ENCODE results near the gene SCFD2. TPM values are rescaled to one million over a fixed set of nuclear protein-coding genes. Genes with fewer than 3 reads are reported as not detected.
"Not testable (repeated sequence)": the region's sequence is repeated elsewhere in the genome, so short reads cannot be mapped to it uniquely, and the experiment has no call there.

The SCFD2 gene
- polyA plus RNA-seq, 1 donor: 13.9 TPM

GRCh38 chr4:53013873-53014775, 351.7 kb downstream of the SCFD2 start:
- no peak for DNase-seq

- DNase-seq: no peak
Observed at GRCh38 chr4:53012738-53013137, 353.1 kb downstream of the SCFD2 start.

- no peak for DNase-seq
Observed at GRCh38 chr4:53011259-53011905, 354.5 kb downstream of the SCFD2 start.

- DNase-seq: no peak
Observed at GRCh38 chr4:53010318-53010717, 355.5 kb downstream of the SCFD2 start.

- no peak for DNase-seq
Observed at GRCh38 chr4:53009824-53010223, 356.0 kb downstream of the SCFD2 start.

- no peak for DNase-seq
Observed at GRCh38 chr4:53007024-53007423, 358.8 kb downstream of the SCFD2 start.

DNA sequence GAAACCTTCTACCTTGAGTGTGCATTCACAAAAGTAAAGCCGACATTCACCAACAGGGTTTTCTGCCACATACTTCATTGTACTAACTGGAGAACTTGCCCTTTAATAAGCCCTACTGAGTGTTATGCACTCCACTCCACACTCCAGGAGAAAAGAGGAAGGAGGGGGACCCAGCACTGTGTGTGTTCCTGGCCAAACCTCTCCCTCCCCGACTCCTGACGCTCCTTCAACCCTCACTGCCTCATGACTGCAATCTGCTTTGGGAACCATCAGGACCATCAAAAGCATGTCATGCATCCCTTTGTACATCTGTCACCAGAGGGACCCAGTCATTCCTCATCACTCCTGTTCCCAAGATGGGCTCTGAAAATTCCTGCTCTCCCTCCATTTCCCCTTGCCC, 360.1 kb downstream of the SCFD2 start:
- DNase-seq: no peak

DNA sequence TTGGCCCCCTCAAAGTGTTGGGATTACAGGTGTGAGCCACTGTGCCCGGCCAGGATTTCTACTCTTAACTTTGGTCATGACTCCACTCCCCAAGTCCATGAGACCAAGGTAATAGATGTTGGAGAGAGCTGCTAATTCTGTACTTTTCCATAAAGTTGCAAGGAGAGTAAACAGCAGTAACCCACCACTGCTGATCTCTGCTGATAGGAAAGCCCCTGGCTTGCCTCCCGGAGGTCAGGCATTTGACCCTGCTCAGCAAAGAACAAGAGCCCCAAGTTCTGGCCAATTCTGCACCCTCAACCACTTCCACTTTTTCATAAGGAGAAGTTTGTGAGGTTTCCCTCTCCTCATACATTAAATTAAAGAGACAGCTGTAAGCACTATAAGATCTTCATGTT, 360.7 kb downstream of the SCFD2 start:
- DNase-seq: no peak

GRCh38 chr4:53004497-53005148, 361.2 kb downstream of the SCFD2 start:
- no peak for DNase-seq

DNA sequence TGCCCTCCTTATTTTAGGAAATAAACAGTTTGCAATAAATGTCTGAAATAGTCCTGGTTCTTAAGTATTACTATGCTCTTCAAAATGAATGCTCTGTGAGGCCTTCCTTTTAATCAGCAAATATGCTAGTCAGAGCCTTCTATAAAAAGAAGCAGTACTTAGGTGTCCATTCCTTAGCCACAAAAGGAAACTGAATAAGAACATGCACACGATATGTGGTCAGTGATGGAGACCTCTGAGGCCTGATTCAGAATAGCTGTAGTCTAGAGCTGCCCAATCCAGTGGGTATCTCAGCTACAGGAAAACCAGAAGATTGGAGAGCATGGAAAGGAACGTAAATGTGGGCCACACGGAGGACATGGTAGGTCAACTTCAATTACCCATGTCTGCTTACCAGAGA, 361.9 kb downstream of the SCFD2 start:
- DNase-seq: no peak

DNA sequence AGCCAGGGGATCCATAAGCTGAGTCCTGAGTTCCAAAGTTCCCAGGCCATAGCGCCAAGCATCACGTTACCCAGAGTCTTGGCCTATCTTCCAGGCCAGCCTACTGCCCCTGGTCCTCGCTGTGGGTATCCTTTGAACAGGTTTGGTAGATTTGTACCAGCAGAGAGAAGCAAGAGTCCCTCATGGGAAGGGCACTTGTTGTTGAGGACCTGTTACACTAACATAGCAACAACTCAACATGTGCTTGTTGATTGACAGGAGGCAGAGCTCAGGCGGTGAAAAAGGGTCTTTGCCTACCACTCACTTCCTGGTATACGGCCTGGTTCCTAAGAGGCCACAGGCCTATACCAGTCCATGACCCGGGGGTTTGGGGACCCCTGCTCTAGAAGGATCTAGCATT, 365.3 kb downstream of the SCFD2 start:
- DNase-seq: no peak

- no peak for DNase-seq
Observed at GRCh38 chr4:52999626-53000025, 366.2 kb downstream of the SCFD2 start.

DNA sequence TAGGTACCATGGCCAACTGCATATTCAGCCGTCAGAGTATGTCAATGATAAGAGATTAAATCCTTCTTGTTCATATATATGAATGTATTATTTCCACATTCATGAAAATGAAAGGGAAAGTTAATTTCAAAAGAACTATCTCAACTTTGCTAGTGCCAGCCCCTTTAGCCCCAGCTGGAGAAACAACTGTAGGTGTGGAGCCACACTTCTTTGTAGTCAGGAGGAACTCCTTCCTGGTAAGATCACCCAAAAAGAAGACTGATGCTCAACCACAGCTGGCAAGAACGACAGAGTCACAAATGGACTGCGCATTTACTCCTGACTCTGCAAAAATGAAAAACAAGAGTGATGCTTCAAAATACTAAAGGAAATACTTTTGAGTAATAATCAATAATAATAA, 367.4 kb downstream of the SCFD2 start:
- DNase-seq: no peak

- DNase-seq: no peak
Observed at GRCh38 chr4:52997132-52997416, 368.8 kb downstream of the SCFD2 start.

DNA sequence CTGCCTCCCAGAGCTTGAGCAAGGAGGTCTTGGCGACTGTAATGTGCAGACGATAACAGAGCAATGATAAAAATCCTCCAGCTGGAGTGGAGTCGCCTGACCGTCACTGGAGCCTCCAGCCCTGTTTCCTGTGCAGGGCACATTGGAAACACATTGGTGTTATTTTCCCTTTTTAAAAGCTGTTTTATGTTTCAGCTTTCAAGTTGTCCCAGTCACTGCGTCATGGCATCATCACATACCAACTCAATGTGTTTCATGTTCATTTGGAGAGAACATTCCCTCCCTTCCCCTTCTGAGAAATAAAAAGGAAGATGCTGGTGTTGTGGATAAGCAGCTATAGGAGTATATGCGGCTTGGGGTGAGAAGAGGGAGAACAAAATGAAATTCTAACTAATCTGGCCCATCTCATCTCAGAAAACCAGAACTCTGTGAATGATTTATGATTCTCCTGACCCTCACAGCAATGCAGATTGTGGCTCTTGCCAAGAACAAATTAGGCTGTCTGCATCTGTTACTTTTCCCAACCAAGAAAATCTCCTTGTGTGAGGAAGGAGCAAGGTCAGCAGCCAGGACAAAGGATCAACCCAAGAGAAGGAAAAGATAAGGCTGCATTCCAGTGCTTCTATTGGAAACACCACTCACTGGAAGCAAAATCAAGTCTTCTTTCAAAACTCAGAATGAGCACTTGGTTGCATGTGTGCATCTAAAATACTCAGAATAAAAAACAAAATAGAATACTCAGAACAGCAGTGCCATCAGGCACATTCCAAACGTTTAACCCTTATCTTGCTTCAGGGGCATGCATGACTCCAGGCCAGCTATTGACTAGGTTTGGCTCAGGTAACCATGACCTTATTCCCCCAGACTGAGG, 369.4 kb downstream of the SCFD2 start:
- DNase-seq: no peak

DNA sequence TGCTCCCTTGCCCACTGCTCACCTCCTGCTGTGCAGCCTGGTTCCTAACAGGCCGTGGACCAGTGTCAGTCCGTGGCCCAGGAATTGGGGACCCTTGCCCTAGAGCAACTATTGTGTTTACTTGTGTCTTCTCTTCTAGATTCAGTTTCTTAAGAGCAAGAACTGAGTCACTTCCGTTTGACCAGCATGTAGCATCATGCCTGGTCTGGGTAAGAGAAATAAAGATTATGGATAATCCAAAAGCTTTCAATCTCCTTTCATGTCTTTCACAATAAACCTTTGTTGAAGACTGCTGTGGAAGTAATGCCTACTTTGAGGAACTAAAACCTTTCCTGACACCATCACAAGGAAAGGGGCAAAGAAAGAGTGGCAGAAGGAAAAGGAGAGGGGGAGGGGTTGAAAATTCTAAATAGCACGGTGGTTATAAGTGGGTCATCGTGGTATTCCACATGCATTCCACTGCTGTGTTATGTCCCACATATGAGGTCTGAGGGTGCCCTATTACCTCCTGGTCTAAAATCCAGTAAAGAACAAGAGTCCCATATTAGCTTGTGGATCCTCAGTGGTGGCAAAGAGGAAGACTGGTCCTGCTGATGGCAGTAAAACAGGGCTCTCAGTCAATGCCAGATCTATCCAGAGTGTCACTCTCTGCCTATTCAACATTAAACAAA, 370.4 kb downstream of the SCFD2 start:
- no peak for DNase-seq

DNA sequence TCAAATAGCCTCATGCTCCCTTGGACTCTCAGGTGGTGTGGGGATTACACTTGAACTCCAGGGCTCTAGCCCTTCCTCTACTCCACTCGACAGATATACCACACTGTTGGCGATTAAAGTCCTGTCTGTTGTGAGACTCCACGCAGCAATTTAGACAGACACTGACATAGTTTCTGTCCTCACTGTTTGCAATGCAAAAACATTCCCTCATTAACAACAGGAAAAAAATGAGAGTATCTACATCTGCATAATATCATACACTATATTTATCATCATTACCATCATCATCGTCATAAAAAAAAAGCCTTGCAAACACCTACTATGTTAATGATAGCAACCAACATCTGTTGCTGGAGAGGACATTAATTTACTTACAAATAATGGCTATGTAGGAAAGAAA, 371.3 kb downstream of the SCFD2 start:
- DNase-seq: no peak

- DNase-seq: no peak
Observed at GRCh38 chr4:52993771-52994170, 372.1 kb downstream of the SCFD2 start.

DNA sequence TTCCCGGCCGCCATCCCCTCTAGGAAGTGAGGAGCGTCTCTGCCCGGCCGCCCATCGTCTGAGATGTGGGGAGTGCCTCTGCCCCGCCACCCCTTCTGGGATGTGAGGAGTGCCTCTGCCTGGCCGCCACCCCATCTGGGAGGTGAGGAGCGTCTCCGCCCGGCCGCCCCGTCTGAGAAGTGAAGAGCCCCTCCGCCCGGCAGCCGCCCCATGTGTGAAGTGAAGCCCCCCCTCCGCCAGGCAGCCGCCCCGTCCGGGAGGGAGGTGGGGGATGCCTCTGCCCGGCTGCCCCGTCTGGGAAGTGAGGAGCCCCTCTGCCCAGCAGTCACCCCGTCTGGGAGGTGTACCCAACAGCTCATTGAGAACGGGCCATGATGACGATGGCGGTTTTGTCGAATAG, 373.3 kb downstream of the SCFD2 start:
- not testable (repeated sequence) for DNase-seq

GRCh38 chr4:52991472-52991871, 374.4 kb downstream of the SCFD2 start:
- no peak for DNase-seq

- no peak for DNase-seq
Observed at GRCh38 chr4:52990706-52991105, 375.2 kb downstream of the SCFD2 start.

GRCh38 chr4:52989865-52990264, 376.0 kb downstream of the SCFD2 start:
- no peak for DNase-seq
